GM19372 (cell line): ENCODE measurements around the gene LECT2.

Experiments used
- ATAC-seq: cut with Tn5 transposase; IDR thresholded peaks from one replicate; pipeline ENCODE4 v1.9.1; 2021; ENCODE audit warnings: mild to moderate bottlenecking, low read depth, moderate library complexity; ENCODE audit not compliant: unreplicated experiment

The LECT2 gene

GRCh38 chr5:135954899-135955298, at the start of gene LECT2:
TSS of gene LECT2 (minus strand) at chr5:135954983. CDS start at chr5:135954833, 150 bp downstream.
- ATAC-seq = no peak

DNA sequence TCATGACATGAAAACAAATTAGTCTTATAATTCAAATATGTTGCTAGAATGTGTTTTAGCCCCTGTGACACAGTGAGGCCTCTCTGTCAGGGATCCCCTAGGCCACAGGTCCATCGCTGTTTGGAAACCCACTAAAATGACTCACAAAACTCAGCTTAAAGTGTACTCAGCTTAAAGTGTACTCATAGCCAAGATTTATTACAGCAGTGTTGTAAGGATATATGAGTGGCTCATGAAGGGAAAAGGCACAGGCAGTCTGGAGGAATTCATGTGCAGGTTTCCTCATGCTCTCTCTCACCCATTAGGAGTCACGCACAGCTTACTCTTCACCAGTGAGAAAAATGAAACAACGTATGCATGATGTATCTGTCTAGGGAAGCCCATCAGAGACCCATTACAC, 49.7 kb upstream of the LECT2 start:
- no peak for ATAC-seq

DNA sequence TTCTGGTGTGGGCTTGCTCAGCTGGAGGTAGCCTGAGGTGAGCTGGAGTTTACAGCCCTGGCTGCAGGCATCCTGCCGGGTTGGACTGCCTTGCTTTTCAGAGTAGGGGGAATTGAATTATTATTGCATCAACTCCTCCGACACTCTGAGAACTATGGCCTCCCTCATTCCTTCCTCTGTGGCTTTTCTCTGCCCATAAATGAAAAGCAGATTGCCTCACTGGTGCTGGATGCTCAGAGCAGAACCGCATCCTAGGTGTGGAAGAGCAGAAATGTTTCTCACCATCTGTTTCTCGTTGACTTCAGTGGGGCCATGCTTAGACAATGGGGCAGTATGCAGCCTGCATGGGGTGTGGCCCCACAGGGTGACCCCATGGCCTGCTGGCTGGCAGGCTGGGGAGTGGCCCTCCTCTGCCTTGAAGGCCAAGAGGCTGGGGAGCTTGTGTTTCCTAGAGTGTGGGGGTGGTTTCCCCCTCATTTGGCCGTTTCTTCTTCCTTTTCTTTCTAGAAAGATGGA, 46.7 kb upstream of the LECT2 start:
- ATAC-seq = no peak

DNA sequence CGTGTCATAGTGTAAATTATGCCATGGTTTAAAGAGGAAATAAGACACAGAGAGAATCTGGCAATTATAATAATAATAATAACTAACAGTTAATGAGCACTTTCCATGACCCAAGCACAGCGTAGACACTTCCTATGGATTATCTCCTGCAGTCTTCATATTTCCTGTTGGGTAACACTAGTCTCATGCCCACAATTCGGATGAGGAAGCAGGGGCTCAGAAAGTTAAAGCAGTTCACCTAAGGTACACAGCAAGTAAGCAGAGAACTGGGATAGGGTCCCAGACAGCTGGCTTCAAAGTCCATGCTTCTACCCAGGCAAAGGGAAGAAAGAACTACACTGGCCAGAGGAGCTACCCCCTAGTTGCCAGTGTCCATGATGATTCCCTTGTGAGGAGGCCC, 46.1 kb upstream of the LECT2 start:
- no peak for ATAC-seq

- no peak for ATAC-seq
These were observed 45.4 kb upstream of the LECT2 start for GRCh38 chr5:136000147-136000546.

DNA sequence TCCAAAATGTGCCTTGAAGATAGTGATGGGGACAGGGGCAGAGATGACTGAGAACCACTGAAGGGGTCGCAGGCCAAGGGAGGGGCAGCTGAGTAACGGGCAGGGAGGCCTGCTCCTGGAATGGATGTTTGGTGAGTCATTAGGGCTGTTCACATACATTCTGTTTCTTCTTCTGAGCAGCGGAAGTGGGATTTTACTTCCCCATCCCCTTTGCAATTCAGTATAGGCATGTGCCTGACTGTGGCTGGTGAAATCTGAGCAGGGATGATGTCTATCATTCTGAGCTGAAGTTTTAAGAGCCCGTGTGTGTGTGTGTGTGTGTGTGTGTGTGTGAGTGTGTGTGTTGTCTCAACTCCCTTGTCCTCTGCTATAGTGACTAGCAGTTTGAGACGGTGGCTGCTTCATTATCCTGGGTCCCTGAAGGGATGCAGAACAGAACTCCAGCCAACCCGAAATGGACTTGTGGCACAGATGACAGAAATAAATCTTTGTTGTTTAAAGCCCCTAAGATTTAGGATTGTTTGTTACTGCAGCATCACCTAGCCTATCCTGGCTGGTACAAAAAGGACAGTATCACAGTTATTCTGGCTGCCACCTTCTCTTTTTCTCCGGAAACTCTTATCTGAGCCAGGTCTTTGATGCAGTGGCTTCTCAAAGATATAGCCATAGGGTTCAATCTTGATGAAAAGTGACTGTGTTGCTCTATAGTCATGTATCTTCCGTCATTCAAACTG, 44.8 kb upstream of the LECT2 start:
- no peak for ATAC-seq

- no peak for ATAC-seq
These were observed 44.1 kb upstream of the LECT2 start for GRCh38 chr5:135998889-135999288.

GRCh38 chr5:135997673-135998335, 43.0 kb upstream of the LECT2 start:
- ATAC-seq = no peak

- no peak for ATAC-seq
These were observed 41.8 kb upstream of the LECT2 start for GRCh38 chr5:135996611-135997010.

GRCh38 chr5:135995976-135996375, 41.2 kb upstream of the LECT2 start:
- ATAC-seq = no peak

DNA sequence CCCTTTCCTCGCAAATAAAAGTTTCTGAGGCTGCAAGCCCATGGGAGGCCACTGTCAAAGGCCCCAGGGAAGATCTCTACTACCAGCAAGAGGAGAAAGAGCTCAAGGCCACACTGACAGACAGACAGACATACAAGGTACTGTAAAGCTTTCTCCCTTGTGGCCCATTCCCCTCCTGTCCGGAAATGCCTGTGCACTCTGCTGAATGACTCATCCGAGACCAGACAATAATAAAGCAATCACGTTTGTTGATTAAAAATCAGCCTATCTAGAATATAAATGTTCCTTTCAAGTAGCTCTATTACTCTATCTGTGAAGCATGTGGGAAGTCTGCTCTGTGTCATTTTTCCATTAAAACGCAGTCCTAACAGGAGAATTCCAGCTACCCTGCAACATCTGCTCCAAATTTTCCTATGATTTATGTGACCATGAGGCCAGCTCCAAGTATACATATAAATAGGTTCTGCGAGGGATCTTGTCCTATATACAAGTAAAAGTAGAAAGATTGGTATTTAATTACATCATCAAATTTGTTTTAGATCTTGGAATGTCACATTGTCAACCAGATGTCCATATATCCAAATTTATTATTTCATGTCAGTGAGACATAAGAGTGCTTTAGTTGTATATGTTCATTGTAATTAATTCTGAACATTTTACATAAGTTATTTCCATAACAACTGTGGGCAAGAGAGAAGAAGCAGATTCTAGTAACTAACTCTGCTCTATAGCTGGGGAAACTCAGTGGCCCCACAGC, 39.3 kb upstream of the LECT2 start:
- ATAC-seq = no peak

DNA sequence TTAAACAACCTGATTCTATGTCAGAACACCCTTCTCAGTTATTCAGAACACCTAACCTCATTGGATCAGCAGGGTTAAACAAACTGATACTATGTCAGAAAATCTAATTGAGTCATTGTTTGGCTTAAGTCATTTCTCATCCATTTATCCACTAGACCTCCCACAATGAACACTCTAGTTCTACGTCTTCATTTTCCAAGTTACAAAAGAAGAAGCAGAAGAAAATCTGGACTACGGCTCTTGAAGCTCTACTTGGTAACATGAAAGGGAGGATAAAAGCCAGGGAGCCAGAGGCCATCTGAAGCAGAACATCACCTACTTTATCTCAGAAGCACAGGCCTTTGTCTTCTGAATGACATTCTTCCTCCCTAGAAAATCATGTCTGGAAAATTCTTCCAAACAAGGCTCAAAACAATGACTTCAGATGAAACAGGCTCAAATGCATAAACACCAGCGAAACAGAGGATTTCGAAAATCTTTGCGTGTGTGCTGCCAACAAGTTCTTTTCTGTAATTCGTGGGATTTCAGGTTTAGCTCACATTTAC, 38.6 kb upstream of the LECT2 start:
- no peak for ATAC-seq

DNA sequence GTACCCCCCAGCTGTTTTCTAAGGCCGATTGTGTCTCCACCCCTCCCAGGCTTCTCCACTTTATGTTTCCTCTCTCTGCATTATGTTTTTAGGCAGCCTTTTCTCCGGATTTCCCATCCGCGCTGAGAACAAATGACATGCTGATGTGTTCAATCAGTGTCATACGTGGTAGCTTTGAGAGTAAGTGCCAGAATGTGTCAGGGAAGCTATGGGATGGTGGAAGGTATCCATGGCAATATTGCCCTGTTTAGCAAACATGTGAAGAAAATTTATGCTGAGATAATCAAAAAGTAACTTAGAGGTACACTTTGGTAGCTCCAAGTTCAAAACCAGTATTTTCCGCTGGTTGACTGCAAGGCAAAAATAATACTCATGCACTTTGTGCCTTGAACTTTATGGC, 36.6 kb upstream of the LECT2 start:
- no peak for ATAC-seq

GRCh38 chr5:135990528-135991255, 35.9 kb upstream of the LECT2 start:
- no peak for ATAC-seq

- ATAC-seq = no peak
These were observed 34.9 kb upstream of the LECT2 start for GRCh38 chr5:135989686-135990085.

- ATAC-seq = no peak
These were observed 33.8 kb upstream of the LECT2 start for GRCh38 chr5:135988546-135988945.

DNA sequence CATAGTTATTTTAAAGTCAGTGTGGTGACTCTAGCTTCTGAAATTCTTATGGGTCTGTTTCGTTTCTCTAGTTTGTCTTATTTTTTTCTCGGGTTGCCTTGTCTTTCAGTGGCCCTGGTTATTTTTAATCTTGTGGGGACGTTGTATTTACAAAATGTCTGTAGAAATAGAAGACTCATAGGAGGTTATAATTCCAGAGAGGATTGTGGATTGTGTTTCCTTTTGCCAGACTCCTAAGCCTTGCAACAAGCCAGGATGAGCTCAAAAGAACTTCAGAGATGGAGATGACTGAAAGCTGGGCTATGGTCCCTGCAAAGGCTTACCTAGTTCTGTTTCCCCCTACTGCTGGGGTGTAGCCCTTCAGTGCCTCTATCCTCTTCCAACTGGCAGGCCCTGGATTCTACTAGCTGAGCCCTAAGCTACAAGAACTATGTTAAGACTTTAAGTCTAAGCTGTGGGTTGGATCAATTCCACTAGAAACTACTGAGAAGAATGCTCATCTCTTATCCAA, 32.2 kb upstream of the LECT2 start:
- ATAC-seq = no peak

GRCh38 chr5:135986401-135986800, 31.6 kb upstream of the LECT2 start:
- ATAC-seq = no peak

GRCh38 chr5:135985951-135986350, 31.2 kb upstream of the LECT2 start:
- no peak for ATAC-seq

GRCh38 chr5:135980620-135981019, 25.8 kb upstream of the LECT2 start:
- no peak for ATAC-seq
